Measurements from ENCODE around the gene DROSHA.
"Not testable (repeated sequence)": the region's sequence is repeated elsewhere in the genome, so short reads cannot be mapped to it uniquely, and the experiment has no call there.

DROSHA gene

GRCh38 chr5:31380049-31380448 lies 151.8 kb downstream of the DROSHA start:
- no peak overlapping the region for H3K4me3 ChIP-seq (ENCODE audit: low read length)
- TF ChIP-seq ZNF274 (IDR thresholded peaks at IDR 0.05; ENCODE audit: low read depth, low read length): no peak

- no peak overlapping the region for H3K4me3 ChIP-seq (ENCODE audit: low read length)
- TF ChIP-seq ZNF274 (IDR thresholded peaks at IDR 0.05; ENCODE audit: low read depth, low read length): no peak
These were observed 153.1 kb downstream of the DROSHA start for GRCh38 chr5:31378838-31379237.

- H3K4me3 ChIP-seq (ENCODE audit: low read length): no peak overlapping the region
- no peak for TF ChIP-seq ZNF274 (IDR thresholded peaks at IDR 0.05; ENCODE audit: low read depth, low read length)
These were observed 153.8 kb downstream of the DROSHA start for GRCh38 chr5:31378136-31378535.

- no peak for TF ChIP-seq ZNF274 (IDR thresholded peaks at IDR 0.05; ENCODE audit: low read depth, low read length)
- no peak overlapping the region for H3K4me3 ChIP-seq (ENCODE audit: low read length)
These were observed 154.5 kb downstream of the DROSHA start for GRCh38 chr5:31377274-31377946.

- H3K4me3 ChIP-seq (ENCODE audit: low read length): no peak overlapping the region
- no peak for TF ChIP-seq ZNF274 (IDR thresholded peaks at IDR 0.05; ENCODE audit: low read depth, low read length)
These were observed 155.7 kb downstream of the DROSHA start for GRCh38 chr5:31375999-31376720.

GRCh38 chr5:31372124-31372523 lies 159.8 kb downstream of the DROSHA start:
- TF ChIP-seq ZNF274 (IDR thresholded peaks at IDR 0.05; ENCODE audit: low read depth, low read length): no peak
- no peak overlapping the region for H3K4me3 ChIP-seq (ENCODE audit: low read length)

GRCh38 chr5:31366941-31367340 lies 165.0 kb downstream of the DROSHA start:
- no peak for TF ChIP-seq ZNF274 (IDR thresholded peaks at IDR 0.05; ENCODE audit: low read depth, low read length)
- no peak overlapping the region for H3K4me3 ChIP-seq (ENCODE audit: low read length)

- H3K4me3 ChIP-seq (ENCODE audit: low read length): no peak overlapping the region
- TF ChIP-seq ZNF274 (IDR thresholded peaks at IDR 0.05; ENCODE audit: low read depth, low read length): no peak
These were observed 166.1 kb downstream of the DROSHA start for GRCh38 chr5:31365776-31366175.

- no peak overlapping the region for H3K4me3 ChIP-seq (ENCODE audit: low read length)
- no peak for TF ChIP-seq ZNF274 (IDR thresholded peaks at IDR 0.05; ENCODE audit: low read depth, low read length)
These were observed 166.8 kb downstream of the DROSHA start for GRCh38 chr5:31364881-31365636.

GRCh38 chr5:31362931-31363568 lies 168.8 kb downstream of the DROSHA start:
- no peak overlapping the region for H3K4me3 ChIP-seq (ENCODE audit: low read length)
- no peak for TF ChIP-seq ZNF274 (IDR thresholded peaks at IDR 0.05; ENCODE audit: low read depth, low read length)

- no peak for TF ChIP-seq ZNF274 (IDR thresholded peaks at IDR 0.05; ENCODE audit: low read depth, low read length)
- H3K4me3 ChIP-seq (ENCODE audit: low read length): no peak overlapping the region
These were observed 169.4 kb downstream of the DROSHA start for GRCh38 chr5:31362529-31362900.

GRCh38 chr5:31361704-31362528 lies 170.0 kb downstream of the DROSHA start:
- not testable (repeated sequence) for H3K4me3 ChIP-seq (ENCODE audit: low read length)

- no peak for TF ChIP-seq ZNF274 (IDR thresholded peaks at IDR 0.05; ENCODE audit: low read depth, low read length)
- H3K4me3 ChIP-seq (ENCODE audit: low read length): no peak overlapping the region
These were observed 170.7 kb downstream of the DROSHA start for GRCh38 chr5:31361234-31361633.

GRCh38 chr5:31359839-31360238 lies 172.1 kb downstream of the DROSHA start:
- no peak for TF ChIP-seq ZNF274 (IDR thresholded peaks at IDR 0.05; ENCODE audit: low read depth, low read length)

More at GRCh38 chr5:31359839-31360238, 172.1 kb downstream of the DROSHA start:
- no peak overlapping the region for H3K4me3 ChIP-seq (ENCODE audit: low read length)

All from GM08714 (cell line).